Effector CD8-positive, alpha-beta T cell (primary cell): ENCODE measurements around the gene HRH2.
"Not testable (repeated sequence)": the region's sequence is repeated elsewhere in the genome, so short reads cannot be mapped to it uniquely, and the experiment has no call there.

Experiments
- DNase-seq: peaks from one replicate; lab custom pipeline; 2025; lab: John Stamatoyannopoulos, UW

The HRH2 gene

GRCh38 chr5:175649967-175650366 is 7.9 kb upstream of the HRH2 start:
- no peak for DNase-seq

DNA sequence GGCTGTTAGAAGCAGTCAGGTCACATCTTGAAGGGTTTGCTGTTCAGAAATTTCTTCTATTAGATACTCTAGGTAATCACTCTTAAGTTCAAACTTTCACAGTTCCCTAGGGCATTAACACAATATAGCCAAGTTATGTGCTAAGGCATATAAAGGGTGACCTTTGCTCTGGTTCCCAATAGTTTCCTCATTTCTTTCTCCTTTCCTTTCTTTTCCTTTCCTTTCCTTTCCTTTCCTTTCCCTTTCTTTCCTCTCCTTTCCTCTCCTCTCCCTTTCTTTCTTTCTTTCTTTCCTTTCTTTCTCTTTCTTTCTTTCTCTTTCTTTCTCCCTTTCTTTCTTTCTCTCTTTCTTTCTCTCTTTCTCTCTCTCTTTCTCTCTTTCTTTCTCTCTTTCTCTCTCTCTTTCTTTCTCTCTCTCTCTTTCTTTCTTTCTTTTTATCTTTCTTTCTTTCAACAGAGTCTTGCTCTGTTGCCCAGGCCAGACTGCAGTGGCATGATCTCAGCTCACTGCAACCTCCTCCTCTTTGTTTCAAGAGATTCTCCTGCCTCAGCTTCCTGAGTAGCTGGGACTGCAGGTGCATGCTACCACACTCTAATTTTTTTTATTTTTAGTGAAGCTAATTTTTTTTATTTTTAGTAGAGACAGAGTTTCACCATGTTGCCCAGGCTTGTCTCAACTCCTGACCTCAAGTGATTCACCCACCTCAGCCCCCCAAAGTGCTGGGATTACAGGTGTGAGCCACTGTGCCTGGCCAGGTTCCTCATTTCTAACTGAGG is 7.3 kb upstream of the HRH2 start:
- DNase-seq: not testable (repeated sequence)

DNA sequence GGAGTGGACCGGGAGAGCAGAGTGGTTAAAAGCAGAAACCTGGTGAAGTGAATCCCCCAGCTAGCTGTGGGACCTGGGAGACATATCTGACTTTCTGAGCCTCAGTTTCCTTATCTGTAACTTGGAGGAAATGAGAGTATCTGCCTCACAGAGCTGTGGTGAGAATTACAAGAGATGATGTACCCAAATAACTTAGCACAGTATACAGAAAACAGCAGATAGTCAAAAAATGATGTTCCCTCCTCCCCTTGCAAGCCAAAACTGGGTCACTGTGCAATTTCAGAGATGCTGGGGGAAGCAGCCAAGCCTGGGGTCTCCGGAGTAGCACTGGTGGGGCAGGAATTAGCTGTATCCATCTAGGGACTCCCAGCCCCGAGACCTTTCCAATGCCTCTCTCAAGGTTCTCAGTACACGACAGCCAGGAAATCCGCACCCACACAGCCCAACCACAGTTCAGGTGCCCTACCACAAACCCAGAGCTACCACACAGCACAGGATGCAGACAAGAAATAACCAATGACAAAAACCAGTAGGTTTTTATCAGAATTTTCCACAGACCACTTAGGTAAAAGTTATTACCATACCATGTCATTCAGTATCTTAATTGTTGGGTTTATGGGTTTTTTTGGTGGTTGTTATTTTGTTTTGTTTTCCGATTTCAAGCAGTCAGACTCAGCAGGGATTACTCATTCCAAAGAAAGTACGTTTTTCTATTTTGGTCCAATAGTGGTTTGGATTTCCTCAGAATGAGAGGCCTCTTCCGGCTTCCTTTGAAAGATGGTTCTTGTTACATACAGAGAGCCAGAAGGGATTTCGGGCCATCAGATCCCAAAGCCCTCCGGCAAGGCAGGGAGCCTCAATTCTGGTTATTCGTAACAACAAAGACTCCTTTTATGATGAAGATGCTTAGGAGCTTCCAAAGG is 4.9 kb upstream of the HRH2 start:
- DNase-seq: peak; percentile 38

DNA sequence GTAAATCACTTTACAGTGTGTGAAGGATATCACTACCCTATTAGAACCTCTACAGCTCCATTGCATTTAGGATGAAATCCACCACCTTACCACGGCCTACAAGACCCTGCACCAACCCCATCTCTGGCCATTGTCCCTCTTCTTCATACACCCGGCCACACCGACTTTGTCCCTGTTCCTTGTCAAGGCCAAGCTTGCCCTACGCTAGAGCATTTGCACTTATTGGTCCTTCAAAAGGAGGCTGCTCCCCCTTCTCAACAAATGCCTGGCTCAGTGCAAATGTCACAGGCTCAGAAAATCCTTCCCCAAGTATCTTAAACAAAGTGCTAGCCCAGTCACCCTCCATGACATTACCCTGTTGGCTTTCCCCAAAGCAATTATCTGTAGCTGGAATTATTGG is 4.1 kb upstream of the HRH2 start:
- DNase-seq: no peak

GRCh38 chr5:175654339-175654738 is 3.5 kb upstream of the HRH2 start:
- no peak for DNase-seq

GRCh38 chr5:175654807-175655206 is 3.1 kb upstream of the HRH2 start:
- no peak for DNase-seq

- no peak for DNase-seq
Observed at GRCh38 chr5:175655411-175655810, 2.5 kb upstream of the HRH2 start.

- DNase-seq: no peak
Observed at GRCh38 chr5:175656966-175657365, 905 bp upstream of the HRH2 start.

GRCh38 chr5:175658299-175659145 is 651 bp downstream of the HRH2 start:
- no peak for DNase-seq

- no peak for DNase-seq
Observed at GRCh38 chr5:175659546-175660253, 1.8 kb downstream of the HRH2 start.

DNA sequence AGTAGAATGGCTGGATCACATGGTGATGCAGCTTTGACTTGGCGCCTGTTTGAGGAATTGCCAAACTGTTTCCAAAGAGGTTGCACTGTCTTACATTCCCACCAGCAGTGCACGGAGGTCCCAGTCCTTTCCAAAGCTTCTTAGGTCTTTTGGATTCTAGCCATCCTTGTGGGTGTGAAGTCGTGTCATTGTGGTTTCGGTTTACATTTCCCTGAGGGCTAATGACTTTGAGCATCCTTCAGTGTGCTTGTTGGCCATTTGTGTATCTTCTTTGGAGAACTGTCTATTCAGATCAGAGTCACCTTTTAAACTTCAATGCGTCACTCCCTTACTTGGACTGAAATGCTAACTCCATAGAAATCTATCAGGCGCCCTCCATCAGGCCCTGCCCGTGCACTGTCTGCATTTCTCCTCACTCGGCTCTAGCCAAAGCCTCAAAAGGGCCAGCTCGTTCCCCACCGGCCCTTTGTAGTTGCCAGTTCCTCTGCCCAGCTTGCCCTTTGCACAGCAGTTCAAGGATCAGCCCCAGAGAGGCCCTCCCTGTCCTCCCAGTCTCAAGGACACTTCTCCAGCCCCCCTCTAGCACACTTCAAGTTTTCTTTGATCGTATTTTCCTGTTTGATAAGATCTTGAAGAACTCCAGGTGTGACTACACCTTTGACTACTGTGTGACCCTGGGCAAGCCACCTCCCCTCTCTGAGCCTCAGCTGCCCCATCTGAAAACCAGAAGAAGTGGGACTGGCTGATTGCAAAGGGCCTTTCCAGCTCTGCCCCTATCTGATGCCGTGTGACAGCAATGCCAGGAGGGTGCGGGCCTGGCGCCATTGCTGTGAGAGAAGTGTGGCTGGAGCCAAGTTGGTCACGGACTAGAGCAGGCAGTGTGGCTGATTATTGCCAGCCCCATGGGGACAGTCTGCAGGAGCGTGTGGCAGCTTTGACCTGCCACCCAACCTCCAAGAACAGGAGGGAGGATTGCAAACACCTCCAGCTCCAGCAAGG is 5.6 kb downstream of the HRH2 start:
- DNase-seq: no peak

DNA sequence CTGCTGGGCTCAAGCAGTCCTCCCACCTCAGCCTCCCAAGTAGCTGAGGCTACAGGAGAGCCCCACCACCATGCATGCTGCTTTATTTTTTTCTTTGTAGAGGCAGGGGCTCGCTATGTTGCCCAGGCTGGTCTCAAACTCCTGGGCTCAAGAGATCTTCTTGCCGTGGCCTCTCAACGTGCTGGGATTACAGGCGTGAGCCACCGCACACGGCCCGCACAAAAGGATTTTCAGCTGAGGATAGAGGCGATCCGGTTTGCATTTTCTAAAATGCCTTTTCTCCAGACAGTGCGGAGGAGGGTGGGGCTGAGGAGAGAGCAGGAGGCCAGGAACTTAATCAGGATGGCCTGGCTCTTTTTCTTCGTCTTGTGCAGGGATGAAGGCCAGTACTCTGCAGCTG is 6.9 kb downstream of the HRH2 start:
- DNase-seq: no peak

- no peak for DNase-seq
Observed at GRCh38 chr5:175666216-175666615, 8.3 kb downstream of the HRH2 start.

DNA sequence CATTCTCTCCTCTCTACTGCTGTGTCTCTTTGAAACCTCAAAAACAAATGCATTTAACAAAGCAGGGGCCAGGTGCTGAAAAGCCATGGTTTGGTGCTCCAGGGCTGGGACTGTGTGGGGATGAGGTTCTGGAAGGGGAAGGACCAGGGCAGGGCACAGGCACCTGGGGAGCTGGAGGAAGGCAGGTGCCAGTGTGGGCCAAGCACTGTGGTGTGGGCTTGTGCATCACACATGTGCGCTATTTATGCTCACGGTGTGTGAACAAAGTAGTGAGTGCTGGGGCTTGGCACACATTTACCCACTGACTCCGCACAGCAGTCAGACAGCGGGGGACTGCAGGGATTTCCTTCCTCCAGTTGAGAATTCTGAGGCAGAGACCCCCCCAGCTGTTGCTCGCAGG is 10.1 kb downstream of the HRH2 start:
- DNase-seq: no peak

GRCh38 chr5:175670372-175670771 is 12.5 kb downstream of the HRH2 start:
- DNase-seq: no peak

GRCh38 chr5:175671013-175671412 is 13.1 kb downstream of the HRH2 start:
- no peak for DNase-seq

DNA sequence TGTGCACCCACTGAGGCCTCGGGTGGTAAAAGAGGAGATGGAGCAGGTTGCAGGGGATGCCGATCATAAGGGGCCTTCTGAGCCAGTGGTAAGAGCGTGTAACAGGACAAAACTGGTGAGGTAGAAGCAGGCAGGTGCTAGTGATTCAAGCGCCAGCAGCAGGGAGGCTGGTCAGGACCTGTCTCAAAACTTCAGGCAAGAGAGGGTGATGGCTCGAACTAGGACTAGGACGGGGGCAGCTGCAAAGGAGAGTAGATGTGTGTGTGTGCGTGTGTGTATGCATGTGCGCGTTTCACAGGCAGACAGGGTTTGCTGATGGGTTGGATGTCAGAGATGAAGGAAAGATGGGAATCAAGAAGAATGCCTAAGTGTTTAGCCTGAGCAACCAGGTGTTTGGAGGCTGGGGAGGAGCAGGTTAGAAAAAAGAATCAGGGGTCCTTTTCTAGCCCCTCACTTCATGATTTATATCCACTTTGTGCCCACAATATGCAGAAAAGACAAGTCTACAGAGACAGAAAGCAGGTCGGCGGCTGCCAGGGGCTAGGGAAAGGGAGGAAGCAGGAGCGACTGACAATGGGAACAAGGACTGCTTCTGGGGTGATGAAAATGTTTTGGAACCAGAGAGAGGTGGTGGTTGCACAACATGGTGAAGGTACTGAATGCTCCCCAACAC is 15.2 kb downstream of the HRH2 start:
- no peak for DNase-seq

DNA sequence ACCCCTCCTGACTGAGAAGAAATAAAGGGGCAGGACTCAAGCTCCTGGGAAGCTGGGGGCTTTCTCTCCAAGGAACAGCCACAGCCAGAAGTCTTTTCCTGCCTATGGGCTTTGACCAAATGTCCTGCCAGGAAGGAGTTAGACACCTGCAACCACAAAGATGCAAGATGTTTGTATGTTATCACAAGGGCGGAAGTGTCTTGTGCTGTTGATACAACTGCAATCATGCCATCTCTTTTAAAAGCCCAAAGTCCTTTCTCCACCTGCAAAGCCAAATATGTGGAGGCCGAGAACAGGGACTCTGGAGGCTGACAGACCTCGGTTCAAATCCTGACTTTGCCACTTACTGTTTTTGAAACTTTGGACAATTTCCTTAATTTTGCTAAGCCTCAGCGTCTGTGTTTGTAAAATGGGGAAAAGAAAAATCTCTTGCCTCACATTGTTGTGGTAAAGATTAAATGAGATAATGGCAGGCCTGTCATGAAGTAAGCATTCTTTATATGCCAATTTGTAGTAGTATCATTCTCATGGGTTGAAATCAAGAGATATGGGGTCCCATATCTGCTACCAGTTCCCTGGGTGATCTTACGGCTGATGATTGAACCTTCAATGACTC is 17.0 kb downstream of the HRH2 start:
- DNase-seq: no peak

DNA sequence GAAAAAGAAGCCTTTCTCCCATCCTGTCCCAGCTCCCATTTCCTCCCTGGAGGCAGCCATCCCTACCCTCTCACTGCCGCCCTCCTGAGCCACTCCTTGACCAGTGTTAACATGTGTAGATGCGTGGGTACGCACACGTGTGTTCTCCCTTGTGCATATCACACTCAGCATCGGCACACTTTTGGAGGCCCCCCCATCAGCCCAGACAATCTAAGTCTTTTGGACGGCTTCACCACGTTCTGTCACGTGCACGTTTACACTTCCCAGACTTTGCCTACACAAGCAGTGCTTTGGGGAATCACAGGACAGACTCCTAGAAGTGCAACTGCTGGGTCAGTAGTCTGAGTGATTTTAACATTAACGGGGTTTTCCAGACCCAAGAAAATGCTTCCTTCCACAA is 18.0 kb downstream of the HRH2 start:
- DNase-seq: no peak
